HepG2 (cell line): ENCODE results near the gene GRIN3B. TPM values are rescaled to one million over a fixed set of nuclear protein-coding genes. Genes with fewer than 3 reads are reported as not detected.

Source experiments
- BRCA1 ChIP-seq: sonication (generic); formaldehyde crosslinking; IDR thresholded peaks from 2 replicates; pipeline ENCODE4 v1.4.0; 2020; ENCODE audit warnings: missing genetic modification reagents
- FIP1L1 ChIP-seq: fragments of 200-400 bp; formaldehyde crosslinking; IDR thresholded peaks from 2 replicates; pipeline ENCODE4 v1.6.1; 2018; ENCODE audit warnings: low read depth, mild to moderate bottlenecking, low read length, moderate library complexity, borderline replicate concordance; ENCODE audit not compliant: insufficient read depth
- HNRNPLL ChIP-seq: fragments of 200-400 bp; formaldehyde crosslinking; IDR thresholded peaks from 2 replicates; pipeline ENCODE4 v1.6.1; 2017; ENCODE audit warnings: mild to moderate bottlenecking, low read depth, low read length; ENCODE audit not compliant: poor library complexity, severe bottlenecking
- KAT8 ChIP-seq: IDR thresholded peaks from 2 replicates; pipeline ENCODE4 v1.6.1; 2016; ENCODE audit warnings: missing genetic modification reagents, missing compliant biosample characterization
- KLF11 ChIP-seq: IDR thresholded peaks from 2 replicates; pipeline ENCODE4 v1.6.1; 2016; ENCODE audit warnings: missing compliant biosample characterization
- MIXL1 ChIP-seq: IDR thresholded peaks from 2 replicates; pipeline ENCODE4 v1.6.1; 2016
- MTA1 ChIP-seq: sonication (generic); formaldehyde crosslinking; IDR thresholded peaks from 2 replicates; pipeline ENCODE4 v1.4.0; 2020; ENCODE audit warnings: missing genetic modification reagents, mild to moderate bottlenecking, borderline replicate concordance
- MTERF4 ChIP-seq: sonication (generic); formaldehyde crosslinking; IDR thresholded peaks from 2 replicates; pipeline ENCODE4 v1.8.0; 2023; ENCODE audit warnings: mild to moderate bottlenecking, missing genetic modification reagents
- MYPOP ChIP-seq: sonication (generic); formaldehyde crosslinking; IDR thresholded peaks from 2 replicates; pipeline ENCODE4 v1.8.1; 2023; ENCODE audit warnings: mild to moderate bottlenecking, moderate library complexity, missing genetic modification reagents
- NFKB2 ChIP-seq: sonication (generic); formaldehyde crosslinking; IDR thresholded peaks from 2 replicates; pipeline ENCODE4 v1.4.0; 2020; ENCODE audit warnings: missing genetic modification reagents, borderline replicate concordance
- PAWR ChIP-seq: sonication (generic); formaldehyde crosslinking; IDR thresholded peaks from 2 replicates; pipeline ENCODE4 v1.4.0; 2020; ENCODE audit warnings: missing genetic modification reagents, mild to moderate bottlenecking, borderline replicate concordance
- POGZ ChIP-seq: sonication (generic); formaldehyde crosslinking; IDR thresholded peaks from 2 replicates; pipeline ENCODE4 v1.4.0; 2020; ENCODE audit warnings: mild to moderate bottlenecking, missing genetic modification reagents
- STAG1 ChIP-seq: sonication (generic); formaldehyde crosslinking; IDR thresholded peaks from 2 replicates; pipeline ENCODE4 v1.4.0; 2020; ENCODE audit warnings: missing genetic modification reagents
- ZBTB40 ChIP-seq, 2 experiments: fragments of 450-650 bp in 1 of 2; sonication (generic) in 1 of 2; formaldehyde crosslinking in 1 of 2; IDR thresholded peaks; 2 replicates each; pipeline versions ENCODE4 v1.6.1 to v1.8.0; 2016 to 2022; ENCODE audit warnings: antibody characterized with exemption in 1 of 2, mild to moderate bottlenecking in 1 of 2, missing genetic modification reagents in 1 of 2
- ZFP41 ChIP-seq: sonication (generic); formaldehyde crosslinking; IDR thresholded peaks from 2 replicates; pipeline ENCODE4 v1.4.0; 2020; ENCODE audit warnings: mild to moderate bottlenecking, missing genetic modification reagents, borderline replicate concordance
- ZNF431 ChIP-seq: sonication (generic); formaldehyde crosslinking; IDR thresholded peaks from 2 replicates; pipeline ENCODE4 v1.9.0; 2022; ENCODE audit warnings: missing genetic modification reagents, low read depth, mild to moderate bottlenecking, borderline replicate concordance
- ZNF615 ChIP-seq: sonication (generic); formaldehyde crosslinking; IDR thresholded peaks from 2 replicates; pipeline ENCODE4 v1.5.0; 2020; ENCODE audit warnings: mild to moderate bottlenecking, missing genetic modification reagents, borderline replicate concordance
- ZNF749 ChIP-seq: sonication (generic); formaldehyde crosslinking; IDR thresholded peaks from 2 replicates; pipeline ENCODE4 v1.8.0; 2022; ENCODE audit warnings: mild to moderate bottlenecking, missing genetic modification reagents, moderate library complexity, borderline replicate concordance
- polyA plus RNA-seq, 8 experiments: library from polyadenylated mRNA; depleted of rRNA in 3 of 8; stranded (reverse) in 7 of 8; unstranded in 1 of 8; fragments of >200 nt; fragmentation: Illumina TruSeq in 4 of 8; extraction: Trizol in 4 of 8; gene quantifications; 2 replicates each; pipeline versions ENCODE4 v1.2.1 to v1.2.3, GENCODE V29; 2011 to 2016; ENCODE audit warnings: low read depth in 4 of 8, missing spikeins in 1 of 8, mixed read lengths in 1 of 8; ENCODE audit not compliant: insufficient read depth in 1 of 8
- total RNA-seq, 5 experiments: library from RNA; depleted of rRNA; stranded (reverse); fragments of >200 nt; fragmentation: Illumina TruSeq; extraction: Trizol; gene quantifications; 2 replicates each; pipeline ENCODE4 v1.2.3, GENCODE V29; 2016; ENCODE audit warnings: low read depth in 1 of 5

GRIN3B gene
- total and polyA plus RNA-seq, 2 of the 13 experiments (the other 11 are each of a cell fraction or from before 2014, with no cell fraction given): 0.07 to 0.20 TPM

- TF ChIP-seq FIP1L1 (no peak), PAWR (CRISPR knock-in tag) (no peak), MTERF4 (CRISPR knock-in tag) (no peak), ZNF615 (CRISPR knock-in tag) (no peak), ZFP41 (CRISPR knock-in tag) (no peak), ZNF749 (CRISPR knock-in tag) (0 out of 2 replicates have a peak, but pooled peaks have one; percentile 29), MTA1 (CRISPR knock-in tag) (no peak), ZBTB40 (IDR thresholded peaks at IDR 0.05) (no peak), ZBTB40 (CRISPR knock-in tag; IDR thresholded peaks at IDR 0.05) (no peak; the same call in 1 of the 2 replicates), STAG1 (CRISPR knock-in tag) (no peak), MIXL1 (CRISPR knock-in tag) (no peak), HNRNPLL (peak; percentile 29), MYPOP (CRISPR knock-in tag) (peak; percentile 6; the same call in 1 of the 2 replicates), BRCA1 (CRISPR knock-in tag) (no peak), ZNF431 (CRISPR knock-in tag) (no peak), KAT8 (CRISPR knock-in tag) (no peak), POGZ (CRISPR knock-in tag) (no peak), KLF11 (CRISPR knock-in tag) (no peak), NFKB2 (CRISPR knock-in tag) (0 out of 2 replicates have a peak, but pooled peaks have one; percentile 13)
These were observed 26.8 kb downstream of the GRIN3B start (continued) for GRCh38 chr19:1026783-1027649.
